Activated CD8-positive, alpha-beta memory T cell treated with anti-CD3 and anti-CD28 coated beads, Interleukin-2, amount 50 U/mL, for 1 hour (primary cell): ENCODE results near the gene ATP11B.

Source experiments
- DNase-seq: peaks from one replicate; pipeline ENCODE4 v3.0.0-alpha.2; 2020; ENCODE audit errors: extremely low read depth

ATP11B gene

DNA sequence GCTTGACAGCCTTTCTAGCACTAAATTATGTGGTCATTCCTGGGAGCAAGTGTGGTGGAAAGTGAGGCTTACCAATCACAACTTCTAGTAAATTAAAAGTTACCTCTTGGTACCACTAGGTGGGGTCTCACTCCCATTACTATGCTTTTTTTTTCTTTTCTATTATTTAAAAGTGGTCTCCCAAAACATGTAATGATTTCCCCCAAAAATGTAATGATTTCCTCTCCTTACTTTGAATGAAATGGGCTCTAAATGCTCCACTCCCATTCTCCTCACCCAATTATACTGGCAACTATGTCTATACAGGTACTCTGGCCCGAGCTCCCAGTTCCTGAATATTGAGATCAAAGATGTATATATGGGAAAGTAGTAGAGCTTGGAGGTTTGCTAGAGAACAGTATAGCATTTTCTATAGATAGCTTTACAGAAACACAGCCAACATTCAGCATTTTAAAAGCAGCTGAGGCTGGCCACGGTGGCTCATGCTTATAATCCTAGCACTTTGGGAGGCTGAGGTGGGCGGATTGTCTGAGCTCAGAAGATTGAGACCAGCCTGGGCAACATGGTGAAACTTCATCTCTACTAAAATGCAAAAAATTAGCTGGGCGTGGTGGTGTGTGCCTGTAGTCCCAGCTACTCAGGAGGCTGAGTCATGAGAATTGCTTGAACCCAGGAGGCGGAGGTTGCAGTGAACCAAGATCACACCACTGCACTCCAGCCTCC, 116.2 kb downstream of the ATP11B start:
- DNase-seq: no peak

DNA sequence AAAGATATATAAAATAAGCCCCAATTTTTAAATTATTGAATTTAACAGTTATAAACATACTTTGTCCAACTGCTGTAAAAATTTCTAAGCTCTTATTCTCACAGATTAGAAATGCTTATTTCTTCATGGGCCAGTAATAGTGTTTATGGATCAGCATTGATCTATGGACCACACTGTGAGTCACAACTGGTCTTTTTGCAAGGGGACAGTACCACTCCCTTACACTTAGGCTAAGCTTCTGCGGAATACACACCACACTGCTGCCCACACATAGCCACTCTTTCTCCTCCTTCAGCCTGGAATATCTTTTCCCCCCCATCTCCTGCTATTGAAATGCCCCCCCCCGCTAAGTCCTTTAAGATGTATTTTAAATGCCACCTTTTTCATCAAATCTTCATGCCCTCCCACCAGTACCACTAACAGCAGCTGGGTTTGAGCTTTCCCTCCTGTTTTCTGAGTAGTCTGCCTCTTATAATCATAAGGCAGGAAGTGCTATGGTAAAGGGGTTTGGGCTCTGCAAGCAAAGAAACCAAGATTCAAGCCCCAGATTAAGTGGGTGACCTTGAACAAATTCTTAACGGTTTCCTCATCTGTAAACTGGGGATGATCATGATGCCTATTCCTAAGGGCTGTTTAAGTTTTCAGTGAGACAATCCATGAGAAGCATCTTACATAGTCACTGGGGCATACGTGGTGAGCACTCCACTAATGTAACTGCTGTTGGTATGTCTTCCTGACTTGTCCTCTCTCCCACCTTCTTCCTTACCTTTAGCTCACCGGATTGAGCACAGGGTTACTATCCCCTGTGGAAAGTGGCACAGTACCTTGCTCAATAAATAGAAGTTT, 117.9 kb downstream of the ATP11B start:
- DNase-seq: no peak

DNA sequence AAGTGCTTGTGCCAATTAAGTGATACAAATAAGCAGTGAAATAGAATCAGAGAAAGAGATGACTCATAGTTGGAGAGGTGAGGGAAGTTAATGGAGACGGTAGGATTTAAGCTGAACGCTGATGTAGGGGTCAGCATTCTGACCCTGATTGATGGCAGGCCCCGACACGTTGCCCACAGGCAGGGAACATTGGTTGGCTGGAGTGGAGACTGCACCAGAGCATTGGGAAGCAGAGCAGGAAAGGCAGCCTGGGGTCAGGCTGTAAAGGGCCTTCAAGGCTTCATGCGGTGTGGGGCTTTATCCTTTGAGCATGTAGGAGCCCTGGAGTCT, 118.4 kb downstream of the ATP11B start:
- no peak for DNase-seq

DNA sequence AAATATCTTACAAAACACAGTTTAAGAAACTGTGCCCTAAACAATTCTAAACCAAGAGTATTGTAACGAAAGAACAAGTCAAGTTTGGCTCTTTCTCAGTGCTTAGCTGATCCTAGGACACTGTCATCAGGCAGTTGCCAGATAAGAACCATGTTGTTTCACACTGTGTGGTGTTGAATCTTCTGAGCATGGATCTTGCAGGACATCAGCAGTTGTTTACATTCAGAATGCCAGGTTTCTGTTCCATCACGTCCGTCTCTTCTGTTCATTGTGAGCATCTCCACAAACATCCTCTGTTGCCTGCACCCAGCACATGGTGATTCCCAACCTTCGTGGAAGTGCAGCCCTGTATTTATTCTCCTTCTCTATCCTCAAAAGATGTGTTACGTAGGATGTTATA, 119.2 kb downstream of the ATP11B start:
- no peak for DNase-seq

DNA sequence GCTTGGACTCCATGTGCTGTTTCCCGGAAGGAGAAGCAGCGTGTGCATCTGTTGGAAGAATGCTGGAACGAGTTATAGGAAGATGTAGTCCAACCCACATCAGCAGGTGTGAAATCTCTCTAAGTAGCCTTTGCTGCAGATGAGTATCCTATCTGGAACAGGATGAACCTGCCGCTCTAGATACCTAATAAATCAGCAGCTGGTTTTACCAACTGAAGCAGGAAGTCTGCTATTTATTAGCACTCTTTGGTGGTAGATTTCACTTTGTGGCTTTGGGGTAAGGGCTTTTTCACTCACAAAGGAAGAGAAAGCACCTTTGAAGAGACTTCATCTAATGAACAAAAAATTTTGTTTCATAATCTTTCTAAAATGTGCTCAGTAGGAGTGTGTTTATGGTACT, 120.6 kb downstream of the ATP11B start:
- DNase-seq: no peak

DNA sequence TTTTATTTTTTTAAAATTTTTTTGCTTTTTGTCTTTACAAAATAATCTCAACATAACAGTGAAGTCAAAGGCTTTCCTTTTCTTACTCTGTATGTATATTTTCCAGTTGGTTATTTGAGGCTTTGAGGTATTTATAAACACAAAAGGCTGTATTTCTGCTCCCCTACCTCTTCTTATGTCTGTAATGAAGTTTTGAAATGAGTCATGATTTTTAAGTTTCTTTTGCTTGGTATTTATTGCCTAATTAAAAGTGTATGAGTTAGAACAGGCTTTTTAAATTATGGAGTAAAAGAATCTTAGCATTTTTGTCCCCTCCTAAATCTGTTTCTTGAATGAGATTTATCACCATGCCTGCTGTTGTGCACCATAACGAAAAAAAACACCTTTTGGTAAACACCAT, 121.0 kb downstream of the ATP11B start:
- no peak for DNase-seq

DNA sequence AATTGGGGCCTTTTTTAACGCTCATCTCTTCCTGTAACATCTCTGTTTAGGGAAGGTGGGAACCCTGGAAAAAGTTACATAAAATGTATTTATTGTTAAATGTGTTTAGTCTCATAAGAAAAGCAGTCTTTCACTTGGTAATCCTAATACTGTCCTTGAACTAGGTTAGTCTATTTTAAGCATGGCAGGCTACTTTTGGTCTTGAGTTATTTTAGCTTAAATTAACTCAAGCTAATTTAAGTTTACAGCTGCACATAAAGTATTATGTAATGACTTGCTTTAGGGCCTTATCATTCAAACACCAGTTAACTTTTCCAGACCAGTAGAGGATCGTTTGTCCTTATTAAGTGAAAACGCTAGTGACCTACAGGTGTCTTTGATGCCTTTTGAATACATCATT, 123.8 kb downstream of the ATP11B start:
- DNase-seq: no peak

DNA sequence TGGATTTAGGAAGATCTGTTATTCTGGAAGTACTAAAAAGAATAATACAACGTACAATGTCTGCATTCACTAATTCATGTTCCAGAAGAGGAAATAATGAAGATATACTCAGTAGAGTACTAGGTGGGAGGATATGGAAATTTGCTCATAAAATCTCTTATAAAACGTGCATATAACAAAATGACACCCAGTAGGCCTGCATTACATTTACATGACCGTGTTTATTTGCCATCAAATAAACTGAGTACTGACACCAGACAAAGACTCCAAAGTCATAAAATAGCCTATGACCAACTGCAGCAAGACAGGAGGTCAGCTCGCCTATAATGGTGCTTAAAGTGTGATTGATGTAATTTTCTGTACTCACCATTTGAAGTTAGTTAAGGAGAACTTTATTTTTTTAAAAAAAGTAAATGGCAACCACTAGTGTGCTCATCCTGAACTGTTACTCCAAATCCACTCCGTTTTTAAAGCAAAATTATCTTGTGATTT, 126.6 kb downstream of the ATP11B start:
- DNase-seq: no peak

DNA sequence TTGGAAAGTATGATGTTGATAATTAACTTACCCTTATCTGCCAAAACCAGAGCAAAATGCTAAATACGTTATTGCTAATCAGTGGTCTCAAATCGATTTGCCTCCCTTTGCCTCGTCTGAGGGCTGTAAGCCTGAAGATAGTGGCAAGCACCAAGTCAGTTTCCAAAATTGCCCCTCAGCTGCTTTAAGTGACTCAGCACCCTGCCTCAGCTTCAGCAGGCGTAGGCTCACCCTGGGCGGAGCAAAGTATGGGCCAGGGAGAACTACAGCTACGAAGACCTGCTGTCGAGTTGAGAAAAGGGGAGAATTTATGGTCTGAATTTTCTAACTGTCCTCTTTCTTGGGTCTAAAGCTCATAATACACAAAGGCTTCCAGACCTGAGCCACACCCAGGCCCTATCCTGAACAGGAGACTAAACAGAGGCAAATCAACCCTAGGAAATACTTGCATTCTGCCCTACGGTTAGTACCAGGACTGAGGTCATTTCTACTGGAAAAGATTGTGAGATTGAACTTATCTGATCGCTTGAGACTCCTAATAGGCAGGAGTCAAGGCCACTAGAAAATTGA, 127.3 kb downstream of the ATP11B start:
- no peak for DNase-seq

DNA sequence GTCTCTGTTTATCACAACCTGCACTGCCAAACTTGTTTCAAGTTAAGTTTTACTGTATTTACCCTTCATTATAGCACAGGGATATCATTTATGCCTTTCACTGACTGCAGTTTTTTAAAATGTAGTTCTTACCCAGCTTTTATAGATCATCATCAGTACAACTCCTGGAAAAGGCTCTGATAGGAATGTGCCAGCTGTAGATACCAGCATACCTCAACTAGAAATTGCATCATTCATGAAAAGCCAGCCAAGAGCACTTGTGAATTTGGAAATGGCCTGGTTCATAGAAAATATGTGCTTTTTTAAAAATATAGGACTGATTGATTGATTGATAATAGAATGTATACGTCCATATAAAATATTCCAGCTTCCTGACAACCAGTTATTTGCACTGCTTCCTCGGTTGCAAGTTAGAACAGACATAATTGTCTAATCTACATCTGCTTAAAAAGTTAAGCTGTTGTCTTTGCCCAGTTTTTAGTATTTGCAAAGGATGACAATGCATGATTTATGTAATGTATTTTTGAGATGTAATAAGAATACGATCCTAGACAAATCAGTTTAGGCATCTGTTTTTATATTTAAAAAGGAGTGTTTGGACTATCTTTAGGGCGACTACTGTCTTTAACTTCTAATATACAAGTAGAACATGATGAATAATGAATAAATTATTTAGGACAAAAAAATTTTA, 128.5 kb downstream of the ATP11B start:
- no peak for DNase-seq

DNA sequence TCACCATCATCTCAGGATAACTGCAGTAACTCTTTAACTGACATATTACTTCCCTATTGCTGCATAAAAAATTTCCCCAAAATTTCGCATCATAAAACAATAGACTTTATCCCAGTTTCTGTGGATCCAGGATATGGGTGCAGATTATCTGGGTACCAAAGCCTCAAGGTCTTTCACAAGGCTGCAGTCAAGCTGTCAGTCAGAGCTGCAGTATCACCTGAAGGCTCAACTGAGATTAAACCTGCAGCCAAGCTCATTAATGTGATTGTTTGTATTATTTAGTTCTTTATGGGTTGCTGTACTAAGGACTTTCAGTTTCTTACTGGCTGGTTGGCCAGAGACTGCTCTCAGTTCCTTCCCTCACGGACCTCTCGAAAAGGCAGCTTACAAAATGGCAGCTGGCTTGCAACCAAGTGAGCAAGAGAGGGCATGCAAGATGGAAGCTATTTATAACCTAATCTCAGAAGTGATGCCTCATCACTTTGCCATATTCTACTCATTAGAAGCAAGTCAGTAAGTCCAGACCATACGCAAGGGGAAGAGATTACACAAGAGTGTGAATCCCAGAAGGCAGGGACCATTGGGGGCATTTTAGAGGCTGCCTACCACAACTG, 132.1 kb downstream of the ATP11B start:
- no peak for DNase-seq

DNA sequence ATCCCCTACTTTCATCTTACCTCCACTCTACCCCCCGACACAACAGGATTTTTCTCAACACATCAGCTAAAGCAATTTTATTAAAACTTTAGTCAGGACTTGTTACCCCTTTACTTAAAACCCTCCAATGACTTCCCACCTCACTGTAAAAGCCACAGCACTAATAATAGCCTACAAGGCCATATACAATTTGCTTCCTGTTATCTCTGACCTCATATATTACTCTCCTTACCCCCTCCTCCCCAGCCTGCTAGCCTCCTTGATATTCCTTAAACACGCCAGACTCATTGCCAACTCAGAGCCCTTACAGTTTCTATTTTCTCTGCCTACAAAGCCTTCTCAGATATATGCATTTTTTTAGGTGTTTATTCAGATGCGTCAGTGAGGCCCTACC, 132.6 kb downstream of the ATP11B start:
- no peak for DNase-seq

DNA sequence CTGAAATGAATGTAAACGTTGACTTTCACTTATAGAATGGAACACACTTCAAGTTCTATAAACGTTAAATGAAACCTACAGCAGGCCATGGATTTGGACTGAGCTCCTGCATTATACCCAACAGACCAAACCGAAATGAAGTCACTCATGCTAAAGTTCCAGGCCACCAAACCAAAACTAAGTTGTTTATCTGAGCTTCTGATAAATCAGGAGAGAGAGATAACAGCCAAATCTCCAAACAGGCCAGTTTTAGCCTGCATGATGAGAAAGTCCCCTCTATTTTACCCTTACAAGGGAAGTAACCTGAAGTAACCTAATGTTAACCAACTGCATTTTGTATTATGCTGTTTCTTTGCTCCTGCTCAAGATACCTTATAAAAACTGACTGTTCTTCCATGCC, 142.5 kb downstream of the ATP11B start:
- DNase-seq: no peak

DNA sequence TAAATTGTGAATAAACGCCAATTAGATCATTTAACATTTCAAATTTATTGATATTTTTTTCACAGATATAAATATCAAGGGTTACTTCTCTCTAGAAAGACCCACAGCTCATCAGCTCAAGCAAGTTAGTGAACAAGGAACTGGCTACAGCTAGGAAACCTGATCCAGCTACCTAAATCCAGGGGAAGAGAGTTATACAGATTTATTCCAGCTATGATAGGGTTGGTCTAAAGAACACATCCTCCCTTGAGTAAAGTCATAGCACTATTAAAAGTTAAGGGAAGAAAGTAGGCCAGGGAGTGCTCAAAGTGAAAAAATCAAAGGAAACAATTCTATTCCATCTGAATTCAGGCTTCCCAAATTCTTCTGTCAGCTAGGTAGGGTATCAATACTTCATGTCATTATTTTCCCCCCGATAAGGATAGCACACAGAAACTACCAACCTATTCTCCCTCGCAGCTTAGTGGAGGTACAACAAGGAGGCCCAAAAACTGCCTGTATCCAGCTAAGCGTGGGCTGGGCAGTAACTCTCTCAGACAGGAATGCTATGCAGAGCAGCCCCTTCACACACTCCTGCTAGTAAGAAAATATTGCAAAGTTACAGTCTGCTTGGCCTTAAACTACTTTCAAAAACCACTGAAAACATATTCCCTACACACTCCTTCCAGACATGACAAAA, 143.1 kb downstream of the ATP11B start:
- DNase-seq: no peak

DNA sequence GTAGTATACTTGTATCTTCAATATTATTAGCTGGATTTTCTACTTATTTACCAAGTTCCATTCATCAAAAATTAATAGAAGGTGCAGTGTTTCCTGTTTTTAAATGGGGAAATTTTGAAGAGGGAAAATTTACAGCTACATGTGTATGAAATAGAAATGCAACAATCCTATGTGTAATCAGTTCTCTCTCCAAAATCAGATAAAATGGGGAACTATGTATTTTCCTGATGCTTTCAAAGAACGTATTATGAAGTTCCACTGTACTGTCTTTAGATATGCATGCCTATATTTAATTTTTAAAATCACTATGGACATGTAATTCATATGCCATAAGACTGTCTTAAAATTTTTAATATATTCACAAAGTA, 143.6 kb downstream of the ATP11B start:
- DNase-seq: no peak

DNA sequence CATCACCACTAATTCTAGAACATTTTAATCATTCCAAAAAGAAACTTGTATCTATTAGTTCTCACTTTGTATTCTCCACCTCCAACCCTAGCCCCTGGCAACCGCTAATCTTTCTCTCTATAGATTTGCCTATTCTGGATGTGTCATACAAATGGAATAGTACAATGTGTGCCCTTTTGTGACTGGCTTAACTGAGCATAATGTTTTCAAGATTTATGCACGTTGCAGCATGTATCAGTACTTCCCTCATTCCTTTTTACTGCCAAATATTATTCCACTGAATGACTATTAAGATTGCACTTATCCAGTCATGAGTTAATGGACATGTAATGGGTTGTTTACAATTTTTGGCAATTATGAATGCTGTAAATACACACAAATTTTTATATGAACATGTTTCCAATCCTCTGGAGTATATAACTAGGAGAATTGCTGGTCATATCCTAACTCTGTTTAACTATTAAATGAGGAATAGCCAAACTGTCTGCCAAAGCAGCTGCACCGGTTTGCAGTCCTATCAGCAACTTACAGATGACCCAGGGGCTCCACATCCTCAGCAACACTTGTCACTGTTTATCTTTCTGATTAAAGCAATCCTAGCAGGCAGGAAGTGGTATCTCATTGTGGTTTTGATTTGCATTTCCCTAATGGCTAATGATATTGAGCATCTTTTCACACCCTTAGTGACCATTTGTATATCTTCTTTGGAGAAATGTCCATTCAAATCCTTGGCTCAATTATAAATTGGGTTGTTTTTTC, 144.2 kb downstream of the ATP11B start:
- no peak for DNase-seq

DNA sequence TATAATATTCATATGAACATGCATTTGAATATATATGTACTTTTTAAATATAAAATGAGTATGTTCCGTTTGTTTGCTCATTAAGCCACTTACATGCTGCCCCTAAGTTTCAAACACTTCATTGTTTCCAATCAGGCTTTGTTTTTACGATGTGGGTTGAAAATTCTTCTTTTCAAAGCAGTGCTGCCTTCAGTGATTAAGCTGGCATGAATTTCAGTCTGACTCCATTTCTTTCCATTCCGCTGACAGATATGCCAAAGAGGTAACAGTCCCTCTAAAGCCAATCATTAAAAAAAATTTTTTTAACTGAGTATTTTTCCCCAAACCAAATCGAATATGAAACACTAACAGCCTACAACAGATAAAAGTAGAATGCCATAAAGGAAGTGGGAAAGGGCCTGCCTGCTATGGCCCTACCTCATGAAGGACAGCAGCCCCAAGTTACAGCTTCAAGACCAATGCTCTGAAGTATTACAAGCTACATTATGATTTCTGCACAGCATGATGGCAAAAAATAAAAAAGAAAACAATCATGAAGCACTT, 147.0 kb downstream of the ATP11B start:
- no peak for DNase-seq

DNA sequence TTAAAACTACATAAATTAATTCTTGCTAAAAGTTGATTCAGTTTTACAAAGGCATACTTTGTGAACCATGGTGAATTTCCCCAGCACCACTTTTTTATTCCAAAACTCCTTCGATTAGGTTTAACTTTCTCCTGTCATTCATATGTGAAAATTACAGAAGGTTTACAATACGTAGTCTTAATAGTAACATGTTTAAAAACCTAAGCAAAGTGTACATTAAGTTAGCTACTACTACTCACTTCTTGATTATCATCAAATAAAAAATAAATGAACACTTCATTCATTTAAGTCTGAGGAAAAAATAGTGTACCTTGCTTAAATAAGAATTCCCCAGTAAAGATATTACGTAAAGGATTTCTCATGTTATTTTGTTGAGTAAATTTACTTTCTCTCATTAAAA, 148.4 kb downstream of the ATP11B start:
- DNase-seq: no peak

DNA sequence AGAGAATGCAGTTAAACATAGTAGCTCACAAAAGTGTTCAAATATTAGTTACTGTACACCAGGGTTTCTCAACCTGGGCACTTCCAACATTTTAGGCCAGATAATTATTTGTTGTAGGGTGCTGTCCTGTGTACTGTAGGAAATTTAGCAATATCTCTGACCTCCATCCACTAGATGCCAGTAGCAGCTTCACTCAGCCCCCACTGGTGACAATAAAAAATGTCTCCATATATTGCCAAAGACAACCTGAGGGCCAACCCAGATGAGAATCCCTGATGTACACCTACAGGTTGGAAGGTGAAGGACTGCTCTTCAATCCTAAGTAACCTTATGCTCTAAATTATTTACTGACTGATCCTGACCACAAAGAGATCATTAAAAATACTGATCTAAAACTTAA, 154.6 kb downstream of the ATP11B start:
- DNase-seq: no peak

DNA sequence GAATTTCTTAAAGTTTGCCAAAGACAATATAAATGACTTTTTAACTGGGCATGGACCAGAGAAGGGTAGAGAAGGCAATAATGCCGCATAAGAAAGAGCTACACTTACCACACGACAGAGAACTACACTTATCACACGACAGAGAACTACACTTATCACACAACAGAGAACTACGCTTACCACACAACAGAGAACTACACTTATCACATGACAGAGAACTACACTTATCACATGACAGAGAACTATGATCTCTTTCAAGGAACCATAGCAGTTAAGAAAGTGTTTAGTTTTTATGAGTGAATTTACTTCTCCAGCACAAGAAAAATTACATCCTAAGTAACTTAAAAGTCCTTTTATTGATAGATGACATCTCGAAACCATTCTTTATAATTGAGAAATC, 155.0 kb downstream of the ATP11B start:
- no peak for DNase-seq
